HG03521 (cell line): ENCODE results near the gene GALNT4.

Source experiments
- ATAC-seq: cut with Tn5 transposase; IDR thresholded peaks from one replicate; pipeline ENCODE4 v1.9.1; 2021; ENCODE audit warnings: mild to moderate bottlenecking, moderate library complexity; ENCODE audit not compliant: unreplicated experiment

The GALNT4 gene

GRCh38 chr12:89524541-89525304, at the start of gene GALNT4:
Gene GALNT4, minus strand, starts transcription at chr12:89524796. Its CDS starts 247 bp downstream, at chr12:89524549.
- peak; percentile 68 for ATAC-seq

GRCh38 chr12:89573051-89573810, 48.6 kb upstream of the GALNT4 start:
- no peak for ATAC-seq

GRCh38 chr12:89571491-89572195, 47.0 kb upstream of the GALNT4 start:
- ATAC-seq, result no peak

GRCh38 chr12:89568484-89568883, 43.9 kb upstream of the GALNT4 start:
- ATAC-seq, result no peak

- no peak for ATAC-seq
These were observed 43.2 kb upstream of the GALNT4 start for GRCh38 chr12:89567691-89568239.

- no peak for ATAC-seq
These were observed 42.0 kb upstream of the GALNT4 start for GRCh38 chr12:89566615-89567014.

GRCh38 chr12:89565002-89565401, 40.4 kb upstream of the GALNT4 start:
- ATAC-seq, result no peak

GRCh38 chr12:89559753-89560152, 35.2 kb upstream of the GALNT4 start:
- no peak for ATAC-seq

GRCh38 chr12:89556976-89557375, 32.4 kb upstream of the GALNT4 start:
- no peak for ATAC-seq

GRCh38 chr12:89552376-89552775, 27.8 kb upstream of the GALNT4 start:
- no peak for ATAC-seq

GRCh38 chr12:89551747-89552146, 27.2 kb upstream of the GALNT4 start:
- no peak for ATAC-seq

- no peak for ATAC-seq
These were observed 22.5 kb upstream of the GALNT4 start for GRCh38 chr12:89547101-89547500.

GRCh38 chr12:89546151-89546550, 21.6 kb upstream of the GALNT4 start:
- no peak for ATAC-seq

- ATAC-seq, result no peak
These were observed 20.1 kb upstream of the GALNT4 start for GRCh38 chr12:89544681-89545184.

- ATAC-seq, result no peak
These were observed 19.4 kb upstream of the GALNT4 start for GRCh38 chr12:89544022-89544421.

GRCh38 chr12:89542912-89543592, 18.5 kb upstream of the GALNT4 start:
- peak; percentile 80 for ATAC-seq

- ATAC-seq, result no peak
These were observed 17.6 kb upstream of the GALNT4 start for GRCh38 chr12:89542236-89542635.

GRCh38 chr12:89540586-89540985, 16.0 kb upstream of the GALNT4 start:
- ATAC-seq, result no peak

GRCh38 chr12:89539426-89540223, 15.0 kb upstream of the GALNT4 start:
- no peak for ATAC-seq

- ATAC-seq, result no peak
These were observed 14.3 kb upstream of the GALNT4 start for GRCh38 chr12:89538897-89539296.
